Sigmoid colon (tissue), 7 donors: ENCODE measurements around the gene UVRAG. TPM values are rescaled to one million over a fixed set of nuclear protein-coding genes. Genes with fewer than 3 reads are reported as not detected.

Source experiments
- DNase-seq: peaks from one replicate; pipeline ENCODE4 v3.0.0-alpha.2; 2019
- H3K27ac ChIP-seq, 4 donors: fragments of 200-600 bp; sonication (generic); one replicate each; pipeline ENCODE4 v1.5.1; 2016 to 2019; ENCODE audit warnings: mild to moderate bottlenecking in 1 of 4
- H3K27me3 ChIP-seq, 3 donors: fragments of 200-600 bp; sonication (generic); one replicate each; pipeline ENCODE4 v1.5.1; 2019; ENCODE audit warnings: mild to moderate bottlenecking in 1 of 3
- H3K36me3 ChIP-seq, 4 donors: fragments of 200-600 bp; sonication (generic); one replicate each; pipeline ENCODE4 v1.5.1; 2016 to 2019
- H3K4me1 ChIP-seq, 4 donors: fragments of 200-600 bp; sonication (generic); one replicate each; pipeline ENCODE4 v1.5.1; 2017 to 2019
- H3K4me3 ChIP-seq, 4 donors: fragments of 200-600 bp; sonication (generic); one replicate each; pipeline ENCODE4 v1.5.1; 2017 to 2019; ENCODE audit warnings: mild to moderate bottlenecking in 2 of 4, moderate library complexity in 1 of 4
- H3K9me3 ChIP-seq, 4 donors: fragments of 200-600 bp in 3 of 4; sonication (generic) in 3 of 4; one replicate each; pipeline versions ENCODE4 v1.5.1 to v1.6.1; 2013 to 2019
- EP300 ChIP-seq, 4 donors: sonication (generic); formaldehyde crosslinking; IDR thresholded peaks; one replicate each; pipeline ENCODE4 v1.6.1; 2017; ENCODE audit warnings: antibody characterized with exemption in 4 of 4
- POLR2A ChIP-seq, 2 donors: fragments of 450-650 bp; IDR thresholded peaks; one replicate each; pipeline ENCODE4 v1.6.1; 2016; ENCODE audit warnings: antibody characterized with exemption in 2 of 2, mild to moderate bottlenecking in 2 of 2, moderate library complexity in 2 of 2
- POLR2AphosphoS5 ChIP-seq, 4 donors: sonication (generic); formaldehyde crosslinking; IDR thresholded peaks; one replicate each; pipeline ENCODE4 v1.6.1; 2017; ENCODE audit warnings: antibody characterized with exemption in 4 of 4
- WGBS, 2 donors: extraction: QIAGEN DNeasy Blood & Tissue Kit; methylation state at CpG; one replicate each; pipeline ENCODE4 v1.1.7; 2013; 5-methylcytosine and 5-hydroxymethylcytosine counted together
- intact Hi-C: fragments of 100-400 bp; cut with DNase I; formaldehyde crosslinking; loops from one replicate; pipeline ENCODE4 v1.15.1; 2023
- polyA plus RNA-seq, 3 donors: library from polyadenylated mRNA; stranded (reverse); fragments of 200-250 nt; gene quantifications; one replicate each; pipeline ENCODE4 v1.2.3, GENCODE V29; 2013
- total RNA-seq, 4 donors: library from RNA; depleted of rRNA; stranded (reverse); fragments of >200 nt; gene quantifications; one replicate each; pipeline ENCODE4 v1.1.0, GENCODE V29; 2016
- TF ChIP-seq, protein P1 (sequence below), 4 experiments: fragments of 450-650 bp in 3 of 4; fragments of 200-600 bp in 1 of 4; IDR thresholded peaks; one replicate each; pipeline ENCODE4 v1.5.1; 2016 to 2019; ENCODE audit warnings: antibody characterized with exemption in 4 of 4, mild to moderate bottlenecking in 3 of 4, moderate library complexity in 2 of 4
- donor health status: healthy with polysubstance abuse.
- donor health status: Bipolar disorder and iron deficiency.
- donor health status: healthy.

The UVRAG gene
- total and polyA plus RNA-seq, 7 donors = 4.9 to 43.2 (median 29.3) TPM

DNA sequence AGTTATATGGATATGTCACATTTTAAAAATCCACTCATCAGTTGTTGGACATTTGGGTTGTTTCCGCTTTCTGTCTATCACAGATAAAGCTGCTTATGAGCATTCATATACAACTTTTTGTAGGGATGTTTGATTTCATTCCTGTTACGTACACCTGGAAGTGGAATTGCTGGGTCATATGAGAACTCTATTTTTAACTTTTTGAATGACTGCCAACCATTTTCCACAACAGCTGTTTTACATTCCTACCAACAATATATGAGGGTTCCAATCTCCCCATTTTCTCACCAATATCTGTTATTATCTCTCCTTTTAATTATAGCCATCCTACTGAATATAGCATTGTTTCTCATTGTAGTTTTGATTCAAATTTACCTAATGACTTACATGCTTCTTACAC lies 172.0 kb downstream of the UVRAG start:
- H3K36me3 ChIP-seq = peaks cover 0 to 12% (median 2%) of the 10 kb centered on the region in 4 donors
- H3K4me3 ChIP-seq = no peak overlapping the region
- WGBS, 2 donors = 88 to 92% methylated on average over 2 of the region's 2 CpGs
- DNase-seq = no peak
- TF ChIP-seq EP300 (IDR thresholded peaks at IDR 0.05) = no peak
- no peak for TF ChIP-seq POLR2AphosphoS5 (IDR thresholded peaks at IDR 0.05)
- TF ChIP-seq, protein P1, sequence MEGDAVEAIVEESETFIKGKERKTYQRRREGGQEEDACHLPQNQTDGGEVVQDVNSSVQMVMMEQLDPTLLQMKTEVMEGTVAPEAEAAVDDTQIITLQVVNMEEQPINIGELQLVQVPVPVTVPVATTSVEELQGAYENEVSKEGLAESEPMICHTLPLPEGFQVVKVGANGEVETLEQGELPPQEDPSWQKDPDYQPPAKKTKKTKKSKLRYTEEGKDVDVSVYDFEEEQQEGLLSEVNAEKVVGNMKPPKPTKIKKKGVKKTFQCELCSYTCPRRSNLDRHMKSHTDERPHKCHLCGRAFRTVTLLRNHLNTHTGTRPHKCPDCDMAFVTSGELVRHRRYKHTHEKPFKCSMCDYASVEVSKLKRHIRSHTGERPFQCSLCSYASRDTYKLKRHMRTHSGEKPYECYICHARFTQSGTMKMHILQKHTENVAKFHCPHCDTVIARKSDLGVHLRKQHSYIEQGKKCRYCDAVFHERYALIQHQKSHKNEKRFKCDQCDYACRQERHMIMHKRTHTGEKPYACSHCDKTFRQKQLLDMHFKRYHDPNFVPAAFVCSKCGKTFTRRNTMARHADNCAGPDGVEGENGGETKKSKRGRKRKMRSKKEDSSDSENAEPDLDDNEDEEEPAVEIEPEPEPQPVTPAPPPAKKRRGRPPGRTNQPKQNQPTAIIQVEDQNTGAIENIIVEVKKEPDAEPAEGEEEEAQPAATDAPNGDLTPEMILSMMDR (IDR thresholded peaks at IDR 0.05) = no peak
- no peak for TF ChIP-seq POLR2A (IDR thresholded peaks at IDR 0.05)
- no peak overlapping the region for H3K27ac ChIP-seq
- H3K27me3 ChIP-seq = no peaks in the 10 kb centered on the region
- H3K4me1 ChIP-seq = no peaks in the 10 kb centered on the region
- intact Hi-C loops = no loop called here
- H3K9me3 ChIP-seq = no peaks in the 10 kb centered on the region

DNA sequence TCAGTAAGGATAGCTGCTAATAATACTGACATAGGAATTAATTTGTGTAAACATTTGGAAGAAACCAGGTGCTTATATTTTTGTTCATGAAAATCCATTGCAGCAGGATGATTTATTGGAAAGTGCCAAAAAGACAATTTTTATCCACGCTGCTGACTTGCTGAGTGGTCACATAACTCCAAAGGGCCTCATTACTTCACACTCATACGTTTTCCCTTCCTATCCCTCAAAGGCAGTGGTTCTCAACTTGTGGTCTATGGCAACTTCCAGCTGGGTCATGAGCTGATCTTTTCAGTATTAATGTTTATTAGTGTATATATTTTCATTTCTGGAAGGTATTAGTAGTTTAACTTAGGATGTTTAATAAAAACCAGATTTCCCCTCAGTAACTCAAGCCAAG lies 178.1 kb downstream of the UVRAG start:
- WGBS, 2 donors = 93 to 95% methylated on average over 2 of the region's 2 CpGs
- intact Hi-C loops = no loop called here
- Histone ChIP-seq H3K9me3 (no peaks in the 10 kb centered on the region), H3K4me1 (peaks cover 0 to 16% (median 7%) of the 10 kb centered on the region in 4 donors), H3K27me3 (no peaks in the 10 kb centered on the region), H3K36me3 (no peaks in the 10 kb centered on the region), H3K4me3 (no peak overlapping the region), H3K27ac (no peak overlapping the region)
- no peak for TF ChIP-seq EP300 (IDR thresholded peaks at IDR 0.05)
- no peak for TF ChIP-seq POLR2A (IDR thresholded peaks at IDR 0.05)
- TF ChIP-seq POLR2AphosphoS5 (IDR thresholded peaks at IDR 0.05) = no peak
- TF ChIP-seq, protein P1 (IDR thresholded peaks at IDR 0.05) = no peak
- no peak for DNase-seq

DNA sequence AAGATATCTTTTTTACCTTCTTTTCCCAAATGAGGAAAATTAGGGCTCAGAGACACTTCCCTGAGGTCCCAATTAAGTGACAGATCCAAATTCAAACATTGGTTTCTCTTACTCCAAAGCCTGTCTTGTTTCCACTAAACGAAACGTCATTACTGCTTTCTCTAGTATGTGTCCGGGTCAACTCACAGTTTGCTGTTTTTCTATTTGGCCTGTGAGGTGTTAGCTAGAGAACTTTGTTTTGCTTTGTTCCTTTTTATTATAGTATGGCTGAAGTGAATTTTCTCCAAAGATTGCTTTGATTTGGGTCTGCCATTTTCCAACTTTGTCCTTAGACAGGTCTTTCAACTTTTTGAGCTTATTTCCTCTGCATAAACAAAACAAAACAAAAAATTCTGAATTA lies 179.6 kb downstream of the UVRAG start:
- Histone ChIP-seq H3K27me3 (no peaks in the 10 kb centered on the region), H3K36me3 (no peaks in the 10 kb centered on the region), H3K4me1 (peaks cover 0 to 16% (median 7%) of the 10 kb centered on the region in 4 donors), H3K4me3 (no peak overlapping the region), H3K9me3 (no peaks in the 10 kb centered on the region), H3K27ac (no peak overlapping the region)
- no peak for TF ChIP-seq POLR2AphosphoS5 (IDR thresholded peaks at IDR 0.05)
- no peak for TF ChIP-seq POLR2A (IDR thresholded peaks at IDR 0.05)
- no peak for TF ChIP-seq EP300 (IDR thresholded peaks at IDR 0.05)
- TF ChIP-seq, protein P1 (IDR thresholded peaks at IDR 0.05) = no peak
- intact Hi-C loops = no loop called here
- WGBS, 2 donors = 93 to 94% methylated on average over 3 of the region's 3 CpGs
- no peak for DNase-seq

DNA sequence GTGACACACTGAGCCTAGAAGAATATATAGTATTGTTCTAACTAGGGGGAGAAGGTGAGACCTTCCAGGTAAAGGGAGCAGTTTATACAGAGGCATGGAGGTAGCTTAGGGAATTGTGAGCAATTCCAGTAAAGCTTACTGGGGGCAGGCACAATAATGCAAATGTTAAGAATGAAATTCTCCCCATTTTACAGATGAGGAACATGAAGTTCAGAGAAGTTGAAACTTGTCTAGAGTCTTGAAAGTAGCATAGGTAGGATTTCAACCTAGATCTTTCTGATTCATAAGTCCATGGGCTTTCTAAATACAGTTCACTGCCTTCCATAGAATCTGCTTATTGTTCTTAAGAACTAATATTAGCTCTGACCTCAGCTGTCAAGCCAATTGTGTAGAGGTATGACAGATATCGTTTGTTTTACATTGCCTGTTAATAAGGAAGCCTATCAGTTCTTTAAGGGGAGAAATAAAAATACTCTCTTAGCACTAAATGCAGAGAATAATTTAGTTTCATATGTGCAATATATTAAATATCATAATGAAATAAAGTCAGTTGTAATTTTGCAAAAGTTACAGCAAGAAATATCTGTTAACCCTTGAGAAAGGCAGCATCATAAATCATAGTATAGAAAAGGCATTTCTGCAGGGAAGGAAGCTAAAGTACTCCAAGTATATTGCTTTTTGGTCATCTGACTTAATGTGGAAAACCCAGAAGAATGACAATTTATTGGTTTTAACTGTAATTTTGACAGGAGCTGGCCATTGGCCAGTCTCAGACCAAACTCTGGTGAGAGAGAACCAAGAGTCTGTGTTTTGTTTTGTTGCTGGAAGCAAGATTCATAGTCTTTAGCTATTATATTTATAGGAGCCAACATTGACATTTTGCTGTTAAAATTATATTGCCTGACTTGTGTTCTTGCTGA lies 181.8 kb downstream of the UVRAG start:
- no peak overlapping the region for H3K4me3 ChIP-seq
- H3K27ac ChIP-seq = no peak overlapping the region
- H3K27me3 ChIP-seq = no peaks in the 10 kb centered on the region
- TF ChIP-seq POLR2AphosphoS5 (IDR thresholded peaks at IDR 0.05) (no peak), POLR2A (IDR thresholded peaks at IDR 0.05) (no peak), EP300 (IDR thresholded peaks at IDR 0.05) (no peak)
- TF ChIP-seq, protein P1 (IDR thresholded peaks at IDR 0.05) = no peak
- no peaks in the 10 kb centered on the region for H3K9me3 ChIP-seq
- no peak for DNase-seq
- 60 to 87% methylated on average over 1 of the region's 1 CpG for WGBS, 2 donors
- H3K36me3 ChIP-seq = no peaks in the 10 kb centered on the region
- H3K4me1 ChIP-seq = peaks cover 0 to 16% (median 7%) of the 10 kb centered on the region in 4 donors
- intact Hi-C loops = no loop called here
